RWPE2 (cell line): Measurements from ENCODE around the gene SMPDL3B.

Source experiments
- ATAC-seq: fragments of 200-7000 bp; cut with Tn5 transposase; 3 replicates; pipeline ENCODE4 v1.9.1; 2021; ENCODE audit warnings: low read depth
- DNase-seq: peaks from one replicate; pipeline ENCODE4 v3.0.0-alpha.2; 2020; ENCODE audit warnings: low spot score
- H3K27ac ChIP-seq: fragments of 450-650 bp; 2 replicates; pipeline ENCODE4 v1.5.1; 2017; ENCODE audit warnings: mild to moderate bottlenecking; ENCODE audit not compliant: poor library complexity, severe bottlenecking
- H3K27me3 ChIP-seq: fragments of 250-450 bp; sonication (Bioruptor Pico); 2 replicates; pipeline ENCODE4 v1.5.1; 2021; ENCODE audit warnings: mild to moderate bottlenecking, moderate library complexity; ENCODE audit not compliant: insufficient read depth, poor library complexity, severe bottlenecking
- H3K36me3 ChIP-seq: fragments of 250-450 bp; sonication (Bioruptor Pico); 2 replicates; pipeline ENCODE4 v1.5.1; 2020; ENCODE audit warnings: low read depth, mild to moderate bottlenecking, moderate library complexity
- H3K4me1 ChIP-seq: fragments of 250-450 bp; sonication (Bioruptor Pico); 2 replicates; pipeline ENCODE4 v1.5.1; 2021; ENCODE audit warnings: mild to moderate bottlenecking, moderate library complexity; ENCODE audit not compliant: insufficient read depth, poor library complexity, severe bottlenecking
- H3K4me3 ChIP-seq: fragments of 250-450 bp; sonication (Bioruptor Pico); 2 replicates; pipeline ENCODE4 v1.5.1; 2021; ENCODE audit warnings: mild to moderate bottlenecking, moderate library complexity; ENCODE audit not compliant: severe bottlenecking
- H3K9me3 ChIP-seq: fragments of 250-450 bp; sonication (Bioruptor Pico); 2 replicates; pipeline ENCODE4 v1.5.1; 2021; ENCODE audit warnings: mild to moderate bottlenecking, moderate library complexity; ENCODE audit not compliant: severe bottlenecking
- TF ChIP-seq, protein P1 (sequence below): fragments of 450-650 bp; IDR thresholded peaks from one replicate; pipeline ENCODE4 v1.5.1; 2017; ENCODE audit warnings: mild to moderate bottlenecking, moderate library complexity; ENCODE audit not compliant: poor library complexity, severe bottlenecking

SMPDL3B gene

GRCh38 chr1:27971674-27972073 is 36.9 kb downstream of the SMPDL3B start:
- Histone ChIP-seq H3K4me1 (no peaks in the 10 kb centered on the region), H3K27ac (no peak overlapping the region), H3K36me3 (peaks cover 23% of the 10 kb centered on the region), H3K9me3 (no peaks in the 10 kb centered on the region), H3K27me3 (no peaks in the 10 kb centered on the region), H3K4me3 (no peak overlapping the region)
- DNase-seq (no peak), ATAC-seq (no peak)
- TF ChIP-seq, protein P1, sequence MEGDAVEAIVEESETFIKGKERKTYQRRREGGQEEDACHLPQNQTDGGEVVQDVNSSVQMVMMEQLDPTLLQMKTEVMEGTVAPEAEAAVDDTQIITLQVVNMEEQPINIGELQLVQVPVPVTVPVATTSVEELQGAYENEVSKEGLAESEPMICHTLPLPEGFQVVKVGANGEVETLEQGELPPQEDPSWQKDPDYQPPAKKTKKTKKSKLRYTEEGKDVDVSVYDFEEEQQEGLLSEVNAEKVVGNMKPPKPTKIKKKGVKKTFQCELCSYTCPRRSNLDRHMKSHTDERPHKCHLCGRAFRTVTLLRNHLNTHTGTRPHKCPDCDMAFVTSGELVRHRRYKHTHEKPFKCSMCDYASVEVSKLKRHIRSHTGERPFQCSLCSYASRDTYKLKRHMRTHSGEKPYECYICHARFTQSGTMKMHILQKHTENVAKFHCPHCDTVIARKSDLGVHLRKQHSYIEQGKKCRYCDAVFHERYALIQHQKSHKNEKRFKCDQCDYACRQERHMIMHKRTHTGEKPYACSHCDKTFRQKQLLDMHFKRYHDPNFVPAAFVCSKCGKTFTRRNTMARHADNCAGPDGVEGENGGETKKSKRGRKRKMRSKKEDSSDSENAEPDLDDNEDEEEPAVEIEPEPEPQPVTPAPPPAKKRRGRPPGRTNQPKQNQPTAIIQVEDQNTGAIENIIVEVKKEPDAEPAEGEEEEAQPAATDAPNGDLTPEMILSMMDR, result no peak

DNA sequence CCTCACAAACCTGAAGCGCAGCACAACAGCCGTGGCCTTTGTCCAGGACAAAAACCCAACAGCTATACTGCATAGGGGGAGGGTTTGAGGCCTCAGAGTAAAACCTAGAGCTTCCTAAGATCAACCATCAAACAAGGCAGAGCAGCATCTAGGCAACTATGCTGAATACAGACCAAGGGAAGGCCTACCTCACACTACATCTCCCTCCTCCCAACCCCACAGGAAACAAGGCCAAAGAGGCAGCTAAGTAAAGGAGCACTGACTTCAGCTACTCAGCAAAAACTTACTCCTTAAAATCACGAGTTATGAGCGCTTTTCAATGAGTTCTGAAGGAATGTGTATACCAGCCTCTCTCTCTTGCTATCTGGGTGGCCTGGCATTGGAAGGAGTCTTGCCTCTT is 37.3 kb downstream of the SMPDL3B start:
- no peak overlapping the region for H3K4me3 ChIP-seq
- DNase-seq (no peak), ATAC-seq (no peak)
- H3K9me3 ChIP-seq, result no peaks in the 10 kb centered on the region
- no peak overlapping the region for H3K27ac ChIP-seq
- TF ChIP-seq, protein P1, result no peak
- no peaks in the 10 kb centered on the region for H3K4me1 ChIP-seq
- no peaks in the 10 kb centered on the region for H3K27me3 ChIP-seq
- peaks cover 24% of the 10 kb centered on the region for H3K36me3 ChIP-seq

- DNase-seq (no peak), ATAC-seq (no peak)
- Histone ChIP-seq H3K9me3 (no peaks in the 10 kb centered on the region), H3K27ac (no peak overlapping the region), H3K4me3 (no peak overlapping the region), H3K27me3 (no peaks in the 10 kb centered on the region), H3K36me3 (peaks cover 35% of the 10 kb centered on the region), H3K4me1 (no peaks in the 10 kb centered on the region)
- TF ChIP-seq, protein P1, result no peak
Observed at GRCh38 chr1:27973771-27974416, 39.1 kb downstream of the SMPDL3B start.

DNA sequence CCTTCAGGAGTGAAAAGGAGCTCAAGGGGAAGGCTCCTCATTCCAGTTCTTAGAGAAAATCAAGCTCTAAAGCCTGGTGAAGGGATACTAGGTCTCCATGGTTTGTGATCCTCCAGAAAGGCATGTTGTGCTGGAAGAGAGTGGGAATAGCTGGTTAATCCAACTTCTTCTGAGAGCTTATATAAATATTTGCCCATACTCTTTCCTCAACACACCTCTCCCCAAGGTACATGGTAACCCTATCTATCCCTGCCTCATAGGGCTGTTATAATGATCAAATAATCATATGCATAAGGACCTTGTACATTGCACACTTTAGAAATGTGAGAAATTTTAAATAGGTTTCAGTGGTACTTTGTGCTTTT is 39.6 kb downstream of the SMPDL3B start:
- TF ChIP-seq, protein P1, result no peak
- Histone ChIP-seq H3K27me3 (no peaks in the 10 kb centered on the region), H3K36me3 (peaks cover 39% of the 10 kb centered on the region), H3K9me3 (no peaks in the 10 kb centered on the region), H3K27ac (no peak overlapping the region), H3K4me3 (no peak overlapping the region), H3K4me1 (no peaks in the 10 kb centered on the region)
- ATAC-seq (no peak), DNase-seq (no peak)

DNA sequence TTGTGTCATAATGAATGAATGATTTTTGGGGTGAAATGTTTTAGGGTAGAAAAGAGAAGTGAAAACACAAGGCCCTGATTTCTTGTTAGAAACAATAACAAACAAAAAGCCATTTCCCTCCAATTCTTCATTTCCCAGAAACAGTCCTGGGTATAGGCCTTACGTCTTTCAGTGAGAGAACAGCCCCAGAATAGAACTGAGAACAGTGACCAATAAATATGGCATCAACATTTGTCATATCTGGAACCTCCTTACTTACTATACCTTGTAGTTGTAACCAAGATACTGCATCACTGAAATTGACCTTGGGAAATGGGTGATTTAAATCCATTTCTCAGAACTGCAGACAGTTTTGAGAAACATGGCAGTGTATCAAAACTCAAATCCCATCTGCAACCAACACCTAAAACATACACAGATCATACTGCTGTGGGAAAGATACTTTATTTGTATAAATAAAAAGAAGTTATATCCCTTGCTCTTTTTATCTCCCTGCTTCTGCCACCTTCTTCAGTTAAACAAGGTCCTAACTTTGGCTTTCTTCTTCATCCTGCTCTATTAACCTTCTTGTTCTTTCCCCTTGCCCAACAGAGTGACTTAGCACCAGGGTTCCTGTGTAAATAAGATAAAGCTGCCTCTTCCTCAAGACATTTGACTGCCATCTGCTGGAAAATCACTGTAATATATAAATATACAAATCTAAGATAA is 44.5 kb downstream of the SMPDL3B start:
- no peak overlapping the region for H3K4me3 ChIP-seq
- TF ChIP-seq, protein P1, result peak; percentile 78
- peaks cover 39% of the 10 kb centered on the region for H3K36me3 ChIP-seq
- no peaks in the 10 kb centered on the region for H3K4me1 ChIP-seq
- ATAC-seq (peak; percentile 68; the same call in 2 of the 3 replicates), DNase-seq (no peak)
- H3K27me3 ChIP-seq, result no peaks in the 10 kb centered on the region
- no peak overlapping the region for H3K27ac ChIP-seq
- H3K9me3 ChIP-seq, result no peaks in the 10 kb centered on the region
